Hepatocyte (in vitro differentiated cells): Measurements from ENCODE around the gene KCNE4. TPM values are rescaled to one million over a fixed set of nuclear protein-coding genes. Genes with fewer than 3 reads are reported as not detected.

Experiments used
- DNase-seq: peaks from one replicate; pipeline ENCODE4 v3.0.0-alpha.2; 2016; ENCODE audit warnings: low spot score
- H2AFZ ChIP-seq: fragments of 200-600 bp; sonication (generic); 2 replicates; pipeline ENCODE4 v1.6.0; 2016; ENCODE audit warnings: antibody characterized with exemption, mild to moderate bottlenecking
- H3K27ac ChIP-seq: fragments of 200-600 bp; sonication (generic); 2 replicates; pipeline ENCODE4 v1.5.1; 2016; ENCODE audit warnings: mild to moderate bottlenecking
- H3K27me3 ChIP-seq: fragments of 200-600 bp; sonication (generic); 2 replicates; pipeline ENCODE4 v1.6.1; 2016
- H3K36me3 ChIP-seq: fragments of 200-600 bp; sonication (generic); replicated peaks from 2 replicates; pipeline ENCODE4 v1.5.1; 2016; ENCODE audit warnings: low read depth; ENCODE audit not compliant: insufficient read depth
- H3K4me1 ChIP-seq: fragments of 200-600 bp; sonication (generic); 2 replicates; pipeline ENCODE4 v1.5.1; 2016; ENCODE audit warnings: mild to moderate bottlenecking, moderate library complexity; ENCODE audit not compliant: insufficient read depth
- H3K4me2 ChIP-seq: fragments of 200-600 bp; sonication (generic); 2 replicates; pipeline ENCODE4 v1.6.0; 2016
- H3K4me3 ChIP-seq: fragments of 200-600 bp; sonication (generic); 2 replicates; pipeline ENCODE4 v1.5.1; 2016; ENCODE audit warnings: mild to moderate bottlenecking
- H3K79me2 ChIP-seq: fragments of 200-600 bp; sonication (generic); 2 replicates; pipeline ENCODE4 v1.6.0; 2017; ENCODE audit warnings: mild to moderate bottlenecking
- H3K9me2 ChIP-seq: fragments of 200-600 bp; sonication (generic); replicated peaks from 2 replicates; pipeline ENCODE4 v1.6.0; 2017; ENCODE audit warnings: mild to moderate bottlenecking; ENCODE audit not compliant: insufficient read depth
- H3K9me3 ChIP-seq: fragments of 200-600 bp; sonication (generic); 2 replicates; pipeline ENCODE4 v1.5.1; 2016; ENCODE audit warnings: low read depth, mild to moderate bottlenecking
- H4K20me1 ChIP-seq: fragments of 200-600 bp; sonication (generic); 2 replicates; pipeline ENCODE4 v1.6.0; 2016; ENCODE audit warnings: mild to moderate bottlenecking; ENCODE audit not compliant: insufficient read depth, poor library complexity, severe bottlenecking
- CTCF ChIP-seq: fragments of 200-600 bp; sonication (generic); IDR thresholded peaks from 2 replicates; pipeline ENCODE4 v1.5.1; 2016; ENCODE audit warnings: antibody characterized with exemption, mild to moderate bottlenecking; ENCODE audit not compliant: poor library complexity
- EZH2 ChIP-seq: fragments of 200-600 bp; sonication (generic); IDR thresholded peaks from 2 replicates; pipeline ENCODE4 v1.6.1; 2016; ENCODE audit warnings: antibody characterized with exemption, mild to moderate bottlenecking, borderline replicate concordance
- EZH2phosphoT487 ChIP-seq: fragments of 200-600 bp; sonication (generic); IDR thresholded peaks from one replicate; pipeline ENCODE4 v1.6.1; 2018; ENCODE audit warnings: antibody characterized with exemption, mild to moderate bottlenecking, low read depth, moderate library complexity; ENCODE audit not compliant: unreplicated experiment, severe bottlenecking
- WGBS: methylation state at CpG from one replicate; pipeline ENCODE4 v1.1.6; 2016; ENCODE audit warnings: low lambda C conversion rate; ENCODE audit errors: missing lambda C conversion rate; 5-methylcytosine and 5-hydroxymethylcytosine counted together
- polyA plus RNA-seq: library from polyadenylated mRNA; unstranded; fragments of >200 nt; fragmentation: Nextera tagmentation; extraction: Ambion mirVana; gene quantifications from 2 replicates; pipeline ENCODE4 v1.2.1, GENCODE V29; 2016
- total RNA-seq: library from RNA; depleted of rRNA; stranded (reverse); fragments of >200 nt; gene quantifications from 2 replicates; pipeline ENCODE4 v1.2.3, GENCODE V29; 2014

Gene KCNE4
- total and polyA plus RNA-seq, 2 experiments from 2014 or later = 51.4 to 54.6 TPM

- no peak overlapping the region for H3K4me3 ChIP-seq
- H3K27me3 ChIP-seq = no peaks in the 10 kb centered on the region
- no peak for TF ChIP-seq EZH2phosphoT487
- TF ChIP-seq CTCF = no peak
- no peak for TF ChIP-seq EZH2
- 86% methylated on average over 5 of the region's 5 CpGs for WGBS
- H4K20me1 ChIP-seq = no peaks in the 10 kb centered on the region
- no peaks in the 10 kb centered on the region for H3K4me1 ChIP-seq
- no peak overlapping the region for H2AFZ ChIP-seq
- DNase-seq = no peak
- no peaks in the 10 kb centered on the region for H3K9me2 ChIP-seq
- no peaks in the 10 kb centered on the region for H3K9me3 ChIP-seq
- no peaks in the 10 kb centered on the region for H3K79me2 ChIP-seq
- no peak overlapping the region for H3K27ac ChIP-seq
- no peak overlapping the region for H3K4me2 ChIP-seq
- no peaks in the 10 kb centered on the region for H3K36me3 ChIP-seq
These were observed 13.1 kb downstream of the KCNE4 start for GRCh38 chr2:223065107-223065506.

GRCh38 chr2:223066721-223067120 is 14.7 kb downstream of the KCNE4 start:
- Histone ChIP-seq H2AFZ (no peak overlapping the region), H4K20me1 (no peaks in the 10 kb centered on the region), H3K9me2 (no peaks in the 10 kb centered on the region), H3K4me1 (no peaks in the 10 kb centered on the region), H3K36me3 (no peaks in the 10 kb centered on the region), H3K9me3 (no peaks in the 10 kb centered on the region), H3K4me3 (no peak overlapping the region), H3K27ac (no peak overlapping the region), H3K27me3 (no peaks in the 10 kb centered on the region), H3K79me2 (no peaks in the 10 kb centered on the region), H3K4me2 (no peak overlapping the region)
- WGBS = 96% methylated on average over 5 of the region's 5 CpGs
- TF ChIP-seq EZH2 (no peak), CTCF (no peak), EZH2phosphoT487 (no peak)
- no peak for DNase-seq

GRCh38 chr2:223068071-223068470 is 16.1 kb downstream of the KCNE4 start:
- Histone ChIP-seq H3K79me2 (no peaks in the 10 kb centered on the region), H3K27me3 (no peaks in the 10 kb centered on the region), H3K4me1 (no peaks in the 10 kb centered on the region), H2AFZ (no peak overlapping the region), H3K27ac (no peak overlapping the region), H3K4me2 (no peak overlapping the region), H3K9me3 (no peaks in the 10 kb centered on the region), H3K4me3 (no peak overlapping the region), H3K9me2 (no peaks in the 10 kb centered on the region), H4K20me1 (no peaks in the 10 kb centered on the region), H3K36me3 (no peaks in the 10 kb centered on the region)
- WGBS = 98% methylated on average over 2 of the region's 2 CpGs
- no peak for TF ChIP-seq EZH2
- TF ChIP-seq EZH2phosphoT487 = no peak
- no peak for TF ChIP-seq CTCF
- DNase-seq = no peak

GRCh38 chr2:223069465-223069864 is 17.5 kb downstream of the KCNE4 start:
- Histone ChIP-seq H2AFZ (no peak overlapping the region), H3K9me2 (no peaks in the 10 kb centered on the region), H4K20me1 (no peaks in the 10 kb centered on the region), H3K4me2 (no peak overlapping the region), H3K27me3 (no peaks in the 10 kb centered on the region), H3K4me1 (no peaks in the 10 kb centered on the region), H3K36me3 (no peaks in the 10 kb centered on the region), H3K4me3 (no peak overlapping the region), H3K9me3 (no peaks in the 10 kb centered on the region), H3K27ac (no peak overlapping the region), H3K79me2 (no peaks in the 10 kb centered on the region)
- TF ChIP-seq EZH2phosphoT487 = no peak
- TF ChIP-seq EZH2 = no peak
- TF ChIP-seq CTCF = no peak
- DNase-seq = no peak
- WGBS = 91% methylated on average over 3 of the region's 3 CpGs
